Tibial artery (tissue), 4 donors: ENCODE data around the gene C15orf62.

ENCODE experiments used
- DNase-seq, 2 donors: peaks; one replicate each; pipeline ENCODE4 v3.0.0-alpha.2; 2019
- H3K27ac ChIP-seq, 2 donors: fragments of 200-600 bp; sonication (generic) in 1 of 2; 1 replicate in 1 of 2; 2 replicates in 1 of 2; pipeline ENCODE4 v1.5.1; 2018 to 2019; ENCODE audit warnings: mild to moderate bottlenecking in 1 of 2
- H3K27me3 ChIP-seq, 2 donors: fragments of 200-600 bp; sonication (generic) in 1 of 2; one replicate each; pipeline versions ENCODE4 v1.5.1 to v1.6.0; 2016 to 2019
- H3K36me3 ChIP-seq, 3 donors: fragments of 200-600 bp; sonication (generic) in 2 of 3; one replicate each; pipeline ENCODE4 v1.5.1; 2016 to 2019; ENCODE audit warnings: mild to moderate bottlenecking in 2 of 3
- H3K4me1 ChIP-seq, 4 donors: fragments of 200-600 bp; sonication (generic) in 2 of 4; 1 replicate in 3 of 4; 2 replicates in 1 of 4; pipeline ENCODE4 v1.5.1; 2016 to 2019
- H3K4me3 ChIP-seq, 2 donors: fragments of 200-600 bp; sonication (generic) in 1 of 2; 1 replicate in 1 of 2; 2 replicates in 1 of 2; pipeline ENCODE4 v1.5.1; 2018 to 2019; ENCODE audit warnings: mild to moderate bottlenecking in 2 of 2
- H3K9me3 ChIP-seq, 3 donors: fragments of 200-600 bp; sonication (generic) in 1 of 3; one replicate each; pipeline ENCODE4 v1.5.1; 2016 to 2019
- CTCF ChIP-seq, 2 experiments: fragments of 200-600 bp in 1 of 2; fragments of 450-650 bp in 1 of 2; IDR thresholded peaks; one replicate each; pipeline ENCODE4 v1.5.1; 2017 to 2019; ENCODE audit warnings: antibody characterized with exemption in 2 of 2, mild to moderate bottlenecking in 1 of 2, moderate library complexity in 1 of 2
- intact Hi-C: fragments of 100-400 bp; cut with DNase I; formaldehyde crosslinking; loops from one replicate; pipeline ENCODE4 v1.15.0; 2023; ENCODE audit warnings: low total_unique reads

C15orf62 gene

GRCh38 chr15:40770147-40770721 lies 454 bp downstream of the C15orf62 start:
- Histone ChIP-seq H3K9me3 (no peaks in the 10 kb centered on the region), H3K27ac (no peak overlapping the region), H3K27me3 (no peaks in the 10 kb centered on the region), H3K36me3 (peaks cover 26 to 76% (median 41%) of the 10 kb centered on the region in 3 donors), H3K4me3 (no peak overlapping the region), H3K4me1 (peaks cover 0 to 48% (median 13%) of the 10 kb centered on the region in 4 donors)
- no peak for DNase-seq
- TF ChIP-seq CTCF (IDR thresholded peaks at IDR 0.05), result no peak
- intact Hi-C loops, result no loop called here

GRCh38 chr15:40771242-40771641 lies 1.5 kb downstream of the C15orf62 start:
- H3K4me1 ChIP-seq, result peaks cover 0 to 39% (median 4%) of the 10 kb centered on the region in 4 donors
- TF ChIP-seq CTCF (IDR thresholded peaks at IDR 0.05), result no peak
- no peak overlapping the region for H3K4me3 ChIP-seq
- peaks cover 35 to 87% (median 51%) of the 10 kb centered on the region in 3 donors for H3K36me3 ChIP-seq
- no peaks in the 10 kb centered on the region for H3K27me3 ChIP-seq
- intact Hi-C loops, result no loop called here
- H3K27ac ChIP-seq, result no peak overlapping the region
- no peak for DNase-seq
- no peaks in the 10 kb centered on the region for H3K9me3 ChIP-seq

GRCh38 chr15:40772014-40772413 lies 2.2 kb downstream of the C15orf62 start:
- Histone ChIP-seq H3K4me1 (peaks cover 0 to 38% (median 0%) of the 10 kb centered on the region in 4 donors), H3K27me3 (no peaks in the 10 kb centered on the region), H3K9me3 (no peaks in the 10 kb centered on the region), H3K27ac (no peak overlapping the region), H3K36me3 (peaks cover 43 to 90% (median 58%) of the 10 kb centered on the region in 3 donors), H3K4me3 (no peak overlapping the region)
- no peak for DNase-seq
- no peak for TF ChIP-seq CTCF (IDR thresholded peaks at IDR 0.05)
- intact Hi-C loops, result no loop called here

DNA sequence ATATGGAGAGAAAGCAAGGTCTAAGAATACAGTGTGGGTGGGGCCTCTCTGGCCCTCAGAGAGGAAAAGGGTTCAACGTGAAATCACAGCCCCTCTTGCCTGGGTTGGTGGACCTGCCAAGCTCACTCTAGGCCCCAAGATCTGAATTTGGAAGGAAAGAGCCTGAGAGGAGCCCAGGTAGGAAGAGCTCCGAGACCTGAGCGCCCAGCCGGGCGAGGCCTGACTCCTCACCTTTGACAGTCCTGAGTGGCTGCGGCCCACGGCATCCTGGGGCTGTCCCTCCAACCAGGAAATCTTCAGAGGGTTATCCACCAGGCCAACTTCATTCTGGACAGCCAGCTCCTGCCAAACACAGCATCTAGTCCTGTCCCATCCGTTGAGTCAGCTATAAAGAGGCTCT lies 3.7 kb downstream of the C15orf62 start:
- peaks cover 0 to 31% (median 0%) of the 10 kb centered on the region in 4 donors for H3K4me1 ChIP-seq
- no peaks in the 10 kb centered on the region for H3K9me3 ChIP-seq
- H3K27ac ChIP-seq, result no peak overlapping the region
- H3K27me3 ChIP-seq, result no peaks in the 10 kb centered on the region
- no peak for TF ChIP-seq CTCF (IDR thresholded peaks at IDR 0.05)
- H3K36me3 ChIP-seq, result peaks cover 57 to 93% (median 67%) of the 10 kb centered on the region in 3 donors
- intact Hi-C loops, result no loop called here
- no peak overlapping the region for H3K4me3 ChIP-seq
- DNase-seq, result no peak

DNA sequence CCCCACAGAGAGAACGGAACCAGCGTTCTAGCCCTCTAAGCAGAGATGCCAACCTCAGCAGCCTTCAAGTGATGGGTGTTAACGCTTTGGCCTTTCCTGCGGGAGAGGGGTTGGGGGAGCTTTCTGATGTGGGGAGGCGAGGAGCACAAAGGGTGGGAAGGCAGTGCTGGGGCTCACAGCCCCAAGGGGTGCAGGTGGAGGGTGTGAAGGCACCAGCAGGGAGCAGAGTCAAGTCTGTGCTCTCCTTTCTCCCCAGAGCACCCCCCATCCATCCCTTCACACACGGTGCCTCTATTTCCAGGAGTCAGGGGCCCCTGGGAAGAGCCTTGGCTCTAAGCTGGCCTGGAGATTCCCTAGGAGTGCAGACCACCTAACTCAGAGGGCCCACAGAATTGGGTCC lies 4.1 kb downstream of the C15orf62 start:
- intact Hi-C loops, result no loop called here
- no peak overlapping the region for H3K27ac ChIP-seq

More for the DNA sequence above, 4.1 kb downstream of the C15orf62 start:
- TF ChIP-seq CTCF (IDR thresholded peaks at IDR 0.05), result no peak
- DNase-seq, result no peak
- H3K4me3 ChIP-seq, result no peak overlapping the region
- peaks cover 0 to 27% (median 0%) of the 10 kb centered on the region in 4 donors for H3K4me1 ChIP-seq
- H3K36me3 ChIP-seq, result peaks cover 61 to 93% (median 71%) of the 10 kb centered on the region in 3 donors
- H3K27me3 ChIP-seq, result no peaks in the 10 kb centered on the region
- H3K9me3 ChIP-seq, result no peaks in the 10 kb centered on the region
